C1 segment of cervical spinal cord (tissue), 14 donors: ENCODE data around the gene ATAD3B.
"Not testable (repeated sequence)": the region's sequence is repeated elsewhere in the genome, so short reads cannot be mapped to it uniquely, and the experiment has no call there.

Experiments used
- DNase-seq, 14 donors: peaks; one replicate each; lab custom pipeline; 2025; lab: John Stamatoyannopoulos, UW

The ATAD3B gene

GRCh38 chr1:1479547-1480487, 8.3 kb downstream of the ATAD3B start:
- DNase-seq, result no peak

GRCh38 chr1:1480488-1480867, 8.9 kb downstream of the ATAD3B start:
- DNase-seq, result not testable (repeated sequence)

- not testable (repeated sequence) for DNase-seq
Measured at GRCh38 chr1:1481811-1482210, 10.2 kb downstream of the ATAD3B start.

GRCh38 chr1:1482856-1483255, 11.3 kb downstream of the ATAD3B start:
- DNase-seq, result no peak

- no peak for DNase-seq
Measured at GRCh38 chr1:1483714-1484113, 12.1 kb downstream of the ATAD3B start.

- not testable (repeated sequence) for DNase-seq
Measured at GRCh38 chr1:1484976-1485750, 13.6 kb downstream of the ATAD3B start.

- DNase-seq, result not testable (repeated sequence)
Measured at GRCh38 chr1:1485755-1486317, 14.3 kb downstream of the ATAD3B start.

- DNase-seq, result no peak
Measured at GRCh38 chr1:1487701-1488100, 16.1 kb downstream of the ATAD3B start.

GRCh38 chr1:1489231-1489630, 17.7 kb downstream of the ATAD3B start:
- DNase-seq, result no peak

- DNase-seq, result no peak
Measured at GRCh38 chr1:1489861-1490260, 18.3 kb downstream of the ATAD3B start.

GRCh38 chr1:1490633-1491230, 19.2 kb downstream of the ATAD3B start:
- DNase-seq, result no peak

- no peak for DNase-seq
Measured at GRCh38 chr1:1491601-1492000, 20.0 kb downstream of the ATAD3B start.

GRCh38 chr1:1494311-1494710, 22.7 kb downstream of the ATAD3B start:
- not testable (repeated sequence) for DNase-seq

- not testable (repeated sequence) for DNase-seq
Measured at GRCh38 chr1:1495461-1495975, 24.0 kb downstream of the ATAD3B start.

GRCh38 chr1:1504777-1505365, 33.3 kb downstream of the ATAD3B start:
- DNase-seq, result peak in 12 of 14 donors; percentile 1 to 88 (median 20)

- DNase-seq, result peak in 8 of 14 donors; percentile 6 to 67 (median 18)
Measured at GRCh38 chr1:1505366-1505798, 33.8 kb downstream of the ATAD3B start.

- DNase-seq, result not testable (repeated sequence)
Measured at GRCh38 chr1:1505801-1506200, 34.2 kb downstream of the ATAD3B start.

GRCh38 chr1:1507305-1507704, 35.7 kb downstream of the ATAD3B start:
- no peak for DNase-seq

- DNase-seq, result not testable (repeated sequence)
Measured at GRCh38 chr1:1508775-1509464, 37.4 kb downstream of the ATAD3B start.

- not testable (repeated sequence) for DNase-seq
Measured at GRCh38 chr1:1509465-1509850, 37.9 kb downstream of the ATAD3B start.
